Measurements from ENCODE around the gene PSMC3IP. TPM values are rescaled to one million over a fixed set of nuclear protein-coding genes. Genes with fewer than 3 reads are reported as not detected.

The PSMC3IP gene
- total RNA-seq, 4 donors from 2014 or later, result 1.4 to 5.8 (median 4.5) TPM

DNA sequence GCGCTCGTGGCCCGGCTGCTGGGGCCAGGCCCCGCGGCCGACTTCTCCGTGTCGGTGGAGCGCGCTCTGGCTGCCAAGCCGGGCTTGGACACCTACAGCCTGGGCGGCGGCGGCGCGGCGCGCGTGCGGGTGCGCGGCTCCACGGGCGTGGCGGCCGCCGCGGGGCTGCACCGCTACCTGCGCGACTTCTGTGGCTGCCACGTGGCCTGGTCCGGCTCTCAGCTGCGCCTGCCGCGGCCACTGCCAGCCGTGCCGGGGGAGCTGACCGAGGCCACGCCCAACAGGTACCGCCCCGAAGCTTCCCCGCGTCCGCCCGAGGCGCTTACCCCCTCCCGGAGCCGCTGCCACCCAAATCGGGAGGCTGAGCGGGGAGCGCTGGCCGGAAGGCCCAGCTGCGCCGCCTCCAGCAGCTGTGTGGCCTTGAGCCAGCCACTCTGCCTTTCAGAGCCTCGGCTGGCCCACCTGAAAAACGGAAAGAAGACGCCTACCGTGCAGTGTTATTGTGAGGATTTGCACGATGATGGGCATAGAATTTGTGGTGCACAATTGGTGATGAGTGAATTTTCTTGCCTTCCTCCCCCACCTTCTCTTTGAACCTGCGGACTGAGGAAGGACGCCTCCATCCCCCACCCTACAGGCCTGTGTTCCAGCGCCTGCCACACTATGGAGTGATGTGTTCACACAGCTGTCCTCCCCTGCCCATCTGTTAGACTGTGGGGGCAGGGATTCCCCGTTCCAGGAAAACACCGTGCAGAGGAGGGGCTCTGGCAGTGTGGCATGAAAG, 41.0 kb downstream of the PSMC3IP start:
- peak; percentile 87 to 88 for DNase-seq

DNA sequence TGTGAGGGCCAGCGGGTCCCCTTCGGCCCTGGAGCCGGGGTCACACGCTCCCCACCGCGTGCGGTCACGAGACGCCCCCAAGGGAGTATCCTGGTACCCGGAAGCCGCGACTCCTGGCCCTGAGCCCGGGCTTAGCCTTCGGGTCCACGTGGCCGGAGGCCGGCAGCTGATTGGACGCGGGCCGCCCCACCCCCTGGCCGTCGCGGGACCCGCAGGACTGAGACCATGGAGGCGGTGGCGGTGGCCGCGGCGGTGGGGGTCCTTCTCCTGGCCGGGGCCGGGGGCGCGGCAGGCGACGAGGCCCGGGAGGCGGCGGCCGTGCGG, 41.5 kb downstream of the PSMC3IP start, which contains the start of gene NAGLU:
Gene NAGLU, plus strand, starts transcription at position 194 of the 324 bp plus-strand sequence. Its CDS starts 32 bp downstream, at position 226.
- 2% methylated on average over 9 of the region's 40 CpGs; no CpG with 5 or more reads in 1 of the 2 donors for WGBS, 2 donors
- H3K9me3 ChIP-seq, result no peaks in the 10 kb centered on the region
- TF ChIP-seq, protein P1, sequence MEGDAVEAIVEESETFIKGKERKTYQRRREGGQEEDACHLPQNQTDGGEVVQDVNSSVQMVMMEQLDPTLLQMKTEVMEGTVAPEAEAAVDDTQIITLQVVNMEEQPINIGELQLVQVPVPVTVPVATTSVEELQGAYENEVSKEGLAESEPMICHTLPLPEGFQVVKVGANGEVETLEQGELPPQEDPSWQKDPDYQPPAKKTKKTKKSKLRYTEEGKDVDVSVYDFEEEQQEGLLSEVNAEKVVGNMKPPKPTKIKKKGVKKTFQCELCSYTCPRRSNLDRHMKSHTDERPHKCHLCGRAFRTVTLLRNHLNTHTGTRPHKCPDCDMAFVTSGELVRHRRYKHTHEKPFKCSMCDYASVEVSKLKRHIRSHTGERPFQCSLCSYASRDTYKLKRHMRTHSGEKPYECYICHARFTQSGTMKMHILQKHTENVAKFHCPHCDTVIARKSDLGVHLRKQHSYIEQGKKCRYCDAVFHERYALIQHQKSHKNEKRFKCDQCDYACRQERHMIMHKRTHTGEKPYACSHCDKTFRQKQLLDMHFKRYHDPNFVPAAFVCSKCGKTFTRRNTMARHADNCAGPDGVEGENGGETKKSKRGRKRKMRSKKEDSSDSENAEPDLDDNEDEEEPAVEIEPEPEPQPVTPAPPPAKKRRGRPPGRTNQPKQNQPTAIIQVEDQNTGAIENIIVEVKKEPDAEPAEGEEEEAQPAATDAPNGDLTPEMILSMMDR (IDR thresholded peaks at IDR 0.05), result peak in 1 of 6 experiments; percentile 4
- TF ChIP-seq POLR2A (IDR thresholded peaks at IDR 0.05), result peak; percentile 63 to 90
- intact Hi-C loops (cut with DNase I), result no loop called here
- peak within 1 kb of the TSS; percentile 22 to 42 (median 37) for H3K4me3 ChIP-seq (replicated peaks in 1 of 3)
- peaks cover 8 to 26% of the 10 kb centered on the region in 2 donors for H3K4me1 ChIP-seq
- H3K27me3 ChIP-seq, result no peaks in the 10 kb centered on the region
- DNase-seq, result peak; percentile 98
- H3K36me3 ChIP-seq, result peaks cover 9 to 11% of the 10 kb centered on the region in 2 donors
- H3K27ac ChIP-seq, result peak within 1 kb of the TSS; percentile 81 to 92 (median 89)

More for the DNA sequence above, 41.0 kb downstream of the PSMC3IP start:
- peak in 1 of 2 donors; percentile 38 for TF ChIP-seq POLR2A (IDR thresholded peaks at IDR 0.05)
- TF ChIP-seq, protein P1 (IDR thresholded peaks at IDR 0.05), result peak in 2 of 6 experiments; percentile 7 to 9
- WGBS, 2 donors, result 4 to 5% methylated on average over 17 to 18 of the region's 65 CpGs
- Histone ChIP-seq H3K36me3 (peaks cover 11 to 12% of the 10 kb centered on the region in 2 donors), H3K4me1 (peaks cover 8 to 23% of the 10 kb centered on the region in 2 donors), H3K4me3 (replicated peaks in 1 of 3) (peak overlapping the region; percentile 22 to 42 (median 37)), H3K27ac (peak overlapping the region; percentile 59 to 92 (median 89)), H3K9me3 (no peaks in the 10 kb centered on the region), H3K27me3 (no peaks in the 10 kb centered on the region)
- intact Hi-C loops (cut with DNase I), result no loop called here

DNA sequence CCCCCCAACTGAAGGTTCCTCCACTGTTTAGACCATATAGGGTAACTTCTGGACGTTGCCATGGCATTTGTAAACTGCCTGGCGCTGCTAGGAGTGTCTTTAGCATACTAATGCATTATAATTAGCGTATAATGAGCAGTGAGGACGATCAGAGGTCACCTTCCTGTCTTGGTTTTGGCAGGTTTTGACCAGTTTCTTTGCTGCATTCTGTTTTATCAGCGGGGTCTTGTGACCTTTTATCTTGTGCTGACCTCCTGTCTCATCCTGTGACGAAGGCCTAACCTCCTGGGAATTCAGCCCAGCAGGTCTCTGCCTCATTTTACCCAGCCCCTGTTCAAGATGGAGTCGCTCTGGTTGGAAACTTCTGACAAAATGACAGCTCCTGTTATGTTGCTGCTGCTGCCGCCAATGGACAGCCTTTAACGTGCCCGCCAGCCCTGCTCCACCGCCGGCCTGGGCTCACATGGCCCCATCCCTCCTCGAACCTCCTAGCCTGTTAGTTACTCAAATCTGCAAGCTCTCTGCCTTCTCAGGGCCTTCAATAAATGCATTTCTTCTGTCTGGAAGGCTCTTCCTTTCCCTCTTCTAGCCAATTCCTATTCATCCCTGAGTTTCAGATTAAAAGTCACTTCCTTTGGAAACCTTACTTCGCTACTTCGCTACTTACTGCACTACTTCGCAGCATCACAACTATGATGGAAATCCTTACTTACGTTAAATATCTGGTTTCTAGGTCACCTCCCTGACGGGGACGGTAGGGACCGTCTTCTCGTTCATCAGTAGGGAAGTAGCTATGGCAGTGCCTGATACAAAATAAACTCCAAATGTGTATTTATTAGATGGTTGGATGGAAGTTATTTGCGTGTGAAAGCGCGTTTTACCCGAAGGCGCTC, 42.1 kb downstream of the PSMC3IP start:
- no peaks in the 10 kb centered on the region for H3K27me3 ChIP-seq
- H3K4me1 ChIP-seq, result peaks cover 8 to 32% of the 10 kb centered on the region in 2 donors
- intact Hi-C loops (cut with DNase I), result no loop called here
- DNase-seq, result no peak
- peak overlapping the region; percentile 22 to 37 (median 31) for H3K4me3 ChIP-seq (replicated peaks in 1 of 3)
- TF ChIP-seq, protein P1 (IDR thresholded peaks at IDR 0.05), result no peak
- no peak for TF ChIP-seq POLR2A (IDR thresholded peaks at IDR 0.05)
- no peaks in the 10 kb centered on the region for H3K9me3 ChIP-seq
- peaks cover 9 to 11% of the 10 kb centered on the region in 2 donors for H3K36me3 ChIP-seq
- H3K27ac ChIP-seq, result peak overlapping the region; percentile 81 to 92 (median 89)
- 47 to 49% methylated on average over 26 of the region's 26 CpGs for WGBS, 2 donors

DNA sequence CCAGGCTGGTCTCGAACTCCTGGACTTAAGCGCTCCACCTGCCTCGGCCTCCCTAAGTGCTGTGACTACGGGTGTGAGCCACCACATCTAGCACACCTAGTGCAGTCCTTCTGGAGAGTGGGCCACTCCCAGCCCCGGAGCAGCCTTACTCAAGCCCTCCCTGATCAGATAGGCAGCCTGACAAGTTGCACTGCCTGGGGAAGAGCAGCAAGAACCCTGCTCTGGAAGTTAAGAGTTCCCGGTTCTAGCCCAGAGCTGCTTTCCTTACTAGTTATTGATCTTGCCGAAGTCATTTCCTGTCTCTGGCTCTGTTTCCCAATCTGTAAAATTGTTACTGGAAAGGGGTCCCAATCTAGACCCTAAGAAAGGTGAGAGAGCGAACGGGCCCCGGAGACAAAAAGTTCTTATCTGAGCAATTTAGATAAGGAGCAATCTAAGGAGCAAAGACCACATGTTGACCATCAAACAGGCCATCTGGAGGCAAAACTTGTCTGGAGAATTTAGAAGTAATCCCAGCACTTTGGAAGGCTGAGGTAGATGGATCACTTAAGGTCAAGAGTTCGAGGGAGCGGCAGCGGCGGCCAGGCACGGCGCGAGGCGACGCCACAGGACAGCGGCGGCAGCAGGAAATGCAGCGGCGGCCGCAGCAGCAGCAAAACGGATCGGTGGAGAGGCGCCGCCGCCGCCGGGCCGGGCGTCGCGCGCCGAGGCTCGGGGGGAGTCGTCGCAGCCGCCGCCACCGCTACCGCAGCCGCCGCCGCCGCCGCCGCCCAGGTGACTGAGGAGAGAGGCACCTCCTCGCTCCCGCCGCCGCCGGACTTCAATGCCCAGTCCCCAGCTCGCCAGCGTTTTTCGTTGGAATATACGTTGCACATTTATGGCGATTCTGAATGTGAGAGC, 45.8 kb downstream of the PSMC3IP start:
- peak; percentile 65 to 66 for DNase-seq
- WGBS, 2 donors, result 27 to 58% methylated on average over 13 to 33 of the region's 60 CpGs
- Histone ChIP-seq H3K4me1 (peaks cover 2 to 37% of the 10 kb centered on the region in 2 donors), H3K9me3 (no peaks in the 10 kb centered on the region), H3K4me3 (replicated peaks in 1 of 3) (peak overlapping the region in 1 of 3 donors; percentile 29), H3K27me3 (no peaks in the 10 kb centered on the region), H3K27ac (peak overlapping the region; percentile 72 to 81 (median 76)), H3K36me3 (no peaks in the 10 kb centered on the region)
- peak; percentile 32 to 50 for TF ChIP-seq POLR2A (IDR thresholded peaks at IDR 0.05)
- TF ChIP-seq, protein P1 (IDR thresholded peaks at IDR 0.05), result peak; percentile 15 to 65 (median 47)
- intact Hi-C loops (cut with DNase I), result no loop called here
